ENCODE data around the gene PNMA6E.

DNA sequence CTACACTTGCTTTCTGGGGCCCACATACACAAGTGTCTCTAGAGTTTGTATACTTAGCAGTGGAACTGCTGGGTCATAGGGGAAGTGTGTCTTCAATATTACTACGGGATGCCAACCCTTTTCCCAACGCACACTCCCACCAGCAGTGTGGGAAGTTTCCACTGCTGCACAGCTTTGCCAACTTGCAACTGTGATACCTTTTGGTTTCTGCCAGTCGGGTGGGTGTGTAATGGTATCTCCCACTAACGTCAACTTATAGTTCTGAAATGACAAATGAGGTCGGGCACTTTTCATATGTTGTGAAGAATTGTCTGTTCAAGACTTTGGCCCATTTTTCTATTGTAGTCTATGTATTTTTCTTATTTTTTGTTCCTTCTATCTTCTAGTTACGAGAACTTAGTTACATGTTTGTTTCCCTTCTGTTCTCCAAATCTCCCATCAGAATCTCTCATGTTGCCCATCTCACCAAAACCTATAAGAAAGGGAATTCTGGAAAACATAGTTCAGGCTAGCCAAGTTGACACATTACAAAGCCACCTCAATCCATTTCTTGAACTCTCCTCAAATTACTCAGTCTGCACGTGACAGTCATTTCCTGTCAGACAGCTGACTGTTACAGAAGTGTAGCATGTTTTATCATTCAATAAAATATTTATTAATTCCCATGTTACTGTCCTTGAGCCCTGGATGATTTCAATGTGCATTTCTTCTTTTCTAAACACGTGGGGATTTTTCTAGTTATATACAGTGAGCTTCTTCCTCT is 30.7 kb downstream of the PNMA6E start:
- TF ChIP-seq, protein P1, sequence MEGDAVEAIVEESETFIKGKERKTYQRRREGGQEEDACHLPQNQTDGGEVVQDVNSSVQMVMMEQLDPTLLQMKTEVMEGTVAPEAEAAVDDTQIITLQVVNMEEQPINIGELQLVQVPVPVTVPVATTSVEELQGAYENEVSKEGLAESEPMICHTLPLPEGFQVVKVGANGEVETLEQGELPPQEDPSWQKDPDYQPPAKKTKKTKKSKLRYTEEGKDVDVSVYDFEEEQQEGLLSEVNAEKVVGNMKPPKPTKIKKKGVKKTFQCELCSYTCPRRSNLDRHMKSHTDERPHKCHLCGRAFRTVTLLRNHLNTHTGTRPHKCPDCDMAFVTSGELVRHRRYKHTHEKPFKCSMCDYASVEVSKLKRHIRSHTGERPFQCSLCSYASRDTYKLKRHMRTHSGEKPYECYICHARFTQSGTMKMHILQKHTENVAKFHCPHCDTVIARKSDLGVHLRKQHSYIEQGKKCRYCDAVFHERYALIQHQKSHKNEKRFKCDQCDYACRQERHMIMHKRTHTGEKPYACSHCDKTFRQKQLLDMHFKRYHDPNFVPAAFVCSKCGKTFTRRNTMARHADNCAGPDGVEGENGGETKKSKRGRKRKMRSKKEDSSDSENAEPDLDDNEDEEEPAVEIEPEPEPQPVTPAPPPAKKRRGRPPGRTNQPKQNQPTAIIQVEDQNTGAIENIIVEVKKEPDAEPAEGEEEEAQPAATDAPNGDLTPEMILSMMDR (IDR thresholded peaks at IDR 0.05) = no peak
- TF ChIP-seq POLR2A (IDR thresholded peaks at IDR 0.05) = no peak
